HG03342 (cell line): Measurements from ENCODE around the gene RPP40.
"Not testable (repeated sequence)": the region's sequence is repeated elsewhere in the genome, so short reads cannot be mapped to it uniquely, and the experiment has no call there.

Source experiments
- ATAC-seq: cut with Tn5 transposase; IDR thresholded peaks from one replicate; pipeline ENCODE4 v1.9.1; 2021; ENCODE audit warnings: mild to moderate bottlenecking, moderate library complexity; ENCODE audit not compliant: unreplicated experiment

Gene RPP40

DNA sequence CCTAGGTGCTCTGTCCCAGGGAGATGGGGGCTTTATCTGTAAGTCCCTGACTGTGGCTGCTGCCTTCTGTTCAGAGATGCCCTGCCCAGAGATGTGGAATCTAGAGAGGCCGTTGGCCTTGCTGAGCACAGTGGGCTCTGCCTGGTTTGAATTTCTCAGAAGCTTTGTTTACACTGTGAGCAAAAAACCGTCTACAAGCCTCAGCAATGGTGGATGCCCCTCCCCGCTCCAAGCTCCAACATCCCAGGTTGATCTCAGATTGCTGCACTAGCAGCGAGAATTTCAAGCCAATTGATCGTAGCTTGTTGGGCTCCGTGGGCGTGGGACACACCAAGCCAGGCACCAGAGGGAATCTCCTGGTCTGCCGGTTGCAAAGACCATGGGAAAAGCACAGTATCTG lies 16.3 kb upstream of the RPP40 start:
- no peak for ATAC-seq

- ATAC-seq = no peak
Observed at GRCh38 chr6:5014072-5014561, 10.3 kb upstream of the RPP40 start.

- no peak for ATAC-seq
Observed at GRCh38 chr6:5012519-5012918, 8.7 kb upstream of the RPP40 start.

DNA sequence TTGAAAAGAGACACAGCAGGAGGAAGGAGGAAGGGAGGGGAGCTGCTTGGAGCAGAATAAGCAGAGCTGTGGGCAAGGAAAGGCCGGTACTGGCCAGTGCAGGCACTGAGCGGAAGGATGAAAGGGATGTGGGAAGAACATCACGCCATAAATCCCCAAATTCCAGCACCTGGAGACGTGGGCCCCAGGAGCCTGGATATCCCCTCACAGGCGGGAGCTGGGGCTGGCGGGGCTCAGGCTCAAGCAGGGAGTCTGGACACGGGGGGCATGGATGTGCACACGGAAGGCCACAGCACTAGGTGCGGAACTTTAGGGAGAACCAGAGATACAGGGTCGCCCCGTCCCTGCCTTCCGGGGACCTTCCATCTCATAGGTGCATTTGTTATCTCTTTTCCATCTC lies 7.5 kb upstream of the RPP40 start:
- no peak for ATAC-seq

DNA sequence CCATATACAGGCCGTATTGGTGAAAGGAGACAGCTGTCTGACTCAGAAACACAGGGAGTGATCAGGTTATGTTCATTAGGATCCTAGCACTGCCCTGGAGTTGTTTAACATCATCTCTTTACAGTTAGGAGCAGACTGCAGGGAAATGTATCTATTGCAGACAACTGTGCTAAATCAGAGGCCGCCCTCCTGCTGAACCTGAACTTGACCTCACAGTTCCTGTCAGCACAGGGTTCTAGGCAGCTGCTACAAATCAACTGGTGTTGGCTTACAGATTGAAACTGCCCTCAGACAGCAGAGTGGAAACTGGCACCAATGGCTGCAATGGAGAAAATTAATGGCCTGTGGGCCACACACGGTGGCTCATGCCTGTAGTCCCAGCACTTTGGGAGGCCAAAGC lies 3.7 kb upstream of the RPP40 start:
- no peak for ATAC-seq

DNA sequence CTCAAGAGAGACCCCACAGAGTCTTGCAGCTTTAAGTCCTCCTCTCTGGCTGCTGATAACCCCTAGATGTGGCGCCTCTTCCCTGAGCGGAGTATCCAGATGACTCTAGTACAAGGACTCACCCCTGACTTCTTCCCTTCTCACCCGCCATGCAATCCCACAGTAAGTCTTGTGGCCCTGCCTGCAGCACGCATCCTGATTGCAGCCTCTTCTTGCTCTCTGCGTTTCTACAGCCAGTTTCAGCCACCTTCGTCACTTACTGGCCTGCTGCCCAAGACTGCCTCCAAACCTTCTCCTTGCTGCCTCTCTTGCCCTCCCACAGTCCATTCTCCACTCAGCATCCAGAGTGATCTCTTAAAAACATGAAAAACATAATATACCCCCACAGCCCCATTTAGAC lies 2.4 kb upstream of the RPP40 start:
- ATAC-seq = no peak

GRCh38 chr6:5005038-5005433 lies 1.2 kb upstream of the RPP40 start:
- ATAC-seq = not testable (repeated sequence)

DNA sequence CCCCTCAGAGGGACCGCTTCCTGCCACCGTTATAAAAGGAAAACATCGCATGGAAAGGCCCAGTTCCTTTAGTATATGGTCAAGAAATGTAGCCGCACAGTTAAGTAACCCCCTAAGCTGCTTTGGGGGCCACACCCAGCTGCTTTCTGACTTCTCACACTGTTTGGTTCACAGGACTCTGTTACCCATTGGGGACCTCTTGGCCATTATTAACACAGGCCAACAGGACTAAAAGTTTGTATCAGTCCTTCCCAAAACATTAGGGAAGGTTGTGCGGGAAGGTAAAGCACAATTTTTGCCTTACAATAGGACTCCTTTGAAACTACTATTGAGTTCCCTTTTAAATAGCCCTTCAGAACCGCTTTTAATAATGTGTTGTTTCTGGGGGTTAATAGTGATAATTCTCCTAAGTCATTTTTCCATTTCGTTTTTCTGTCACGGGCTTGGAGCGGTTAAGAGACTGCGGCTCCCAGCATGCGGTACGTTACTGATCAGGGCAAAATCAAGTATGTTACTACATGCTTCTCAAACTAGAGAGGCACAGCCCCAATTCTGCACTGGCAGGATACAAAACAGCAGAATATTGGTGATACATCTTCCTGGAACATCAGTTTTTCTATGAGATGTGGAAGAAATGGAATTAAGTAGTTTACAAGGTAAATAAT lies 668 bp upstream of the RPP40 start:
- no peak for ATAC-seq

GRCh38 chr6:4999586-4999985 lies 4.3 kb downstream of the RPP40 start:
- ATAC-seq = no peak

DNA sequence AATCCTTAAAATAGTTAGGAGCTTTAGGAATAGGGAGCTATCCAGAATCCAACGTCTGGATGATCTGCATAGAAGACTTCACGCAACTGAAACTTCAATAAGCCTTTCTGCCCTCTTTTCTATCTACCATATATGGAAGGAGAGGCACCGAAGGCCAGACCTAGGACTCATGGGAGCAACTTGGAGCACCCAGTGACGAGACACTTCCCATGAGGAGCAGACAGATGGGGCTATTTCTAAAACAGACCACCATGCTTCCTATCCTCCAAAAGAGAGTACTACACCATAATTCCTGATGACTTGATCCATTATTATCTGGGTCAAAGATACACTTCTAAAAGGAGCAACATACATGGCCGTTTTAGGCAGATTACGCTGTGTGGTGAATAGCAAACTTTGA lies 6.0 kb downstream of the RPP40 start:
- no peak for ATAC-seq

- no peak for ATAC-seq
Observed at GRCh38 chr6:4994741-4995140, 9.1 kb downstream of the RPP40 start.

DNA sequence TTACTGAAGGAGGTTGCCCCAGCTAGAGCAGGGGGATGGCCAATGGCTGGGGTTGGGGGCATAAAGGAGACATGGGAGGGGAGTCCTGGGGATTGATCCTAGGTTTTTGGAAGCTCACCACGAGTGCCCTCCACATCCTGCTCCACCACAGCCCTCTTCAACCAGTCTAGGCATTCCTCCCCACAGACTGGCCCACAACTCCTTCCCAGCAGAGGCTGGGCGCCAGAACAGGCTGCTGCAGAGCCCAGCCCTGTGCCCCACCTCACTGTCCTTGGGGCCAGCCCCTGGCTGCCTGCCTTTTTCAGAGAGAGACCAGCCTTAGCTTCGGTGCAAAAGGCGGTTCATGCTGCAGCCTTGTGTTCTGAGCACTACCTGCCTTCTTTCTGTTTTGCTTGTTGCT lies 16.4 kb downstream of the RPP40 start:
- ATAC-seq = no peak

- ATAC-seq = no peak
Observed at GRCh38 chr6:4986999-4987398, 16.8 kb downstream of the RPP40 start.

DNA sequence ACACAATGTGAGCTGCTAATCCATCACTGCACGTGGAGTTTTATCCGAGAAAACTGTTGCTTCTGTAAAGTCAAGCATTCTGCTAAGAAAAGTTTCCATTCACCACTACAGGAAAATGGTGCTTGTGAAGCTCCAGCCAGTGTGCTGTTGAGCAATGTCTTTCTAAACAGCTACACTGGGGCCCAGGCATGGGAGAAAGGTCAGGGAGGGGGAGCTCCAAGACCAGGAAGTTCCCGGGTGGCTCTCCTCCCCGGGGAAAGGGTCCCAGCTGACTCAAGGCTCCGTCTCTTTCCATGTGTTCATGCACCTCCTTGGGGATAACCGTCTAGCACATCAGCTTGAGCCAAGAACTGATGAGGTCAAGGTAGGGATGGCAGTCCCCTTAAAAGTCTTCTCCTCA lies 20.5 kb downstream of the RPP40 start:
- no peak for ATAC-seq

DNA sequence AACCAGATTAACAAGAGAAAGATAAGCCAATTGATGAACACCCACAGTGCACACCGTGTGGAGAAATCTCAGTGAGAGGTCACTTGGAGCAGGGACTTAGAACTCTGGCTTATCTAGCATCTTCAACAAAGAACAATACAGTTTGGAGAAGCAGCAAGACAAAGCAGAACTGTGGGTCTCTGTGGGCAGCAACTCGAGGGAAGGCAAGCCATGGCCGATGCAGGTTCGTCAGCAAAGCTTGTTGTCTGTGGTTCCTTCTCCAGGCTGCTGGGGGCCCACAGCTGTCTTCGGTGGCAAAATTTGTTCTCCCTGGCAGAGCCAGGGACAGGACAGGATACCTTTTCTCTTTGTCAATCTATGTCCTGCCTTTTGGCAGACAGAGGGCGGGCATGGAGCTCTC lies 22.1 kb downstream of the RPP40 start:
- no peak for ATAC-seq

- no peak for ATAC-seq
Observed at GRCh38 chr6:4979426-4979825, 24.4 kb downstream of the RPP40 start.

DNA sequence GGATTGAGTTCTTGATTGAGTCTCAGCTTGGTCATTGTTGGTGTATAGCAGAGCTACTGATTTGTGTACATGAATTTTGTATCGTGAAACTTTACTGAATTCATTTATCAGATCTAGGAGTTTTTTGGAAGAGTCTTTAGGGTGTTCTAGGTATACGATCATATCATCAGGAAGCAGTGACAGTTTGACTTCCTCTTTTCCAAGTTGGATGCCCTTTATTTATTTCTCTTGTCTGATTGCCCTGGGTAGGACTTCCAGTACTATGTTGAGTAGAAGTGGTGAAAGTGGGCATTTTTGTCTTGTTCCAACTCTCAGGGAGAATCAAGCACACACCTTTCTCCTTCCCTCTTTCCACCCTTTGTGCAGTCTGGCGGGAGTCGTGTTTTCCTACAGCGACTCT lies 26.4 kb downstream of the RPP40 start:
- ATAC-seq = no peak

- no peak for ATAC-seq
Observed at GRCh38 chr6:4975506-4975905, 28.3 kb downstream of the RPP40 start.

- ATAC-seq = no peak
Observed at GRCh38 chr6:4974962-4975361, 28.9 kb downstream of the RPP40 start.

DNA sequence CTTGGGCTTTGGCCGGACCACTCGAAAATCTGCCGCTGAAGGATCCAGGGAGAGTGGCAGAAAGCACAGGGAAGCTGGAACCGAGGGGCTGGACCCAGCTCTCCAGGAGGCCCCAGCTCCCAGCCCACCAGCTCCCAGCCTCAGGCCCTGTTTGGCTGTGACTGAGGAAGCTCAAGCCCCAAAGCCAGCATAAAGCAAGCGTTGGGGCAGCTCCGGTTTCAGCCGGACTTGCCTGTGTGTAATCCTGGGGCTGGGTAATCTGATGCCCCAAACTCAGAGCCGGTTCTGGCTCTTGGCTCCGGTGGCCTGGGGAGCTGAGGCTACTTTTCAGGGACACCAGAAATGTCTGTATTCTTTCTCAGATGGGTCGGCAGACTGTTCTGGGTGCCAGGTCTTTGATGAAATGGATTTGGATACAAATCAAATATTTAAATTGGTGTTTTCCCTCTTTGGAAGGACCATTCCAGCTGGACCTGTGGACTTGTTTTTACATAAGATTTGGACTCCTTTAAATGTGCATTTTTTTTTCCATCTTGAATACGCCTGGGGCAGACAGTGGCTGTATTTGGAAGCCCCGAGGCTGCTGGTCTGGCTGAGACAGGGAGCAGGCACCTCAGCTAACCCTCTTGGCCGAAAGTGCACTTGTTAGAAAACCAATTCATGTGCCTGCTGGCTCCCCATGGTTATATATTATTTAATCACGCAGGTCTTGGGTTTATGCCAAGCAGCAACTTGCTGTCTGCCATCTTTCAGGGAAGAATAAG lies 29.7 kb downstream of the RPP40 start:
- ATAC-seq = no peak

DNA sequence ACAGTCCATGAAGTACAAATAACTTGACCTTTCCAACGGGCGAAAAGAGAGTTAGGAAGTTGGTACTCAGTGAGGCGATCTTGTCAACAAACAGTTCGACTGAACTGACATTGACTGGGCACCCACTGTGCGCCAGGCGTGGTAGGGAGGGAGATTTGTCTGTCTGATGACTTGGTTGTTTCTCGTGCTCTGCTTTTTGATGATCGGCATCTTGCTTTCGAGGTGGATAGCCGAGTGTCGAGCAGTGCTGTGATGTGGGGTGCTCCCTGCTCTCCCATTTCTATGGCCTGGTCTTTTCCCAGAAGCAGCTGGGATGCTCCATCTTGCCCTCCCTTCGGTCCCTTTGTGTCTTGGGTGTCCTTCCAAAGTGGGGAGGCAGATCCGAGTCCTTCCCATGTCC lies 30.4 kb downstream of the RPP40 start:
- ATAC-seq = no peak

DNA sequence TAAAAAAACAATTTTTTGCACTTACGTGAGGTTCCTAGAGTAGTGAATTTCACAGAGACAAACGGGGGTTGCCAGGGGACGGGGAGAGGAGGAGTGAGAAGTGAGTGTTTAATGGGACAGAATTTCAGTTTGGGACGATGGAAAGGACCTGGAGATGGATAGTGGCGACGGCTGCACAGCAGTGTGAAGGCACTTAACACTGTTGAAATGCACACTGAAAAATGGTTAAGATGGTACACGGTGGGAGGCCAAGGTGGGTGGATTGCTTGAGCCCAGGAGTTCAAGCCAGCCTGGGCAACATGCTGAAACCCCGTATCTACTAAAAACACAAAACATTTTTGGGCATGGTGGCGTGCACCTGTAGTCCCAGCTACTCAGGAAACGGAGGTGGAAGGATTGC lies 31.4 kb downstream of the RPP40 start:
- ATAC-seq = no peak

- ATAC-seq = no peak
Observed at GRCh38 chr6:4971851-4972250, 32.0 kb downstream of the RPP40 start.
